ENCODE results near the gene ECSCR. TPM values are rescaled to one million over a fixed set of nuclear protein-coding genes. Genes with fewer than 3 reads are reported as not detected.

The ECSCR gene
- total RNA-seq, result 0.33 and 1.2 TPM in 2 replicates

GRCh38 chr5:139462586-139463276 is at the start of gene ECSCR:
Gene ECSCR, minus strand, starts transcription at chr5:139462743. Its CDS starts 73 bp downstream, at chr5:139462670.

GRCh38 chr5:139482050-139482889 is 19.7 kb upstream of the ECSCR start, which contains the start of gene STING1:
Gene STING1, minus strand, starts transcription at chr5:139482758. Its CDS starts 1,054 bp downstream, at chr5:139481704.

DNA sequence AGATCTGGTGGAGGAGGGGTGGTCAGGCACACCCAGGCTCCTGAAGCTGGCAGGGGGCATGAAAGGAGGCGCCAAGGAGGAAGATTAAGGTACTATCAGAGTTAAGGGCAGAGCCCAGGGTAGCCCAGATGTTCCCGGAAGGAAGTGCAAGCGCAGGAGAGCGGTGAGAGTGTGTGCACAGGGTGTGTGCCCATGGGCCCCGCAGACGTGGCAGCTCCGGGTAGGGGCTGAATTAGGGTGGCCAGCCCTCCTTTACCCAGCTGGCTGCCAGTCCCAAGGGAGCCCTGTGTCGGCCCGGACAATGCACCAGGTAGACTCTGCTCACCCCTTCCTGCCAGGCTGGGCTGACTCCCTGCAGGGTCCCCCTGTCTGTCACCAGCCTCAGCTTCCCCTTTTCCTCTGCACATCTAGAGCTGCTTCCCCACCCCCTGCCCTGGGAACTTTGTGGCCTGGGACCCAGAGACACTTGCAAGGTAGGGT is 8.3 kb upstream of the ECSCR start, which contains the start of gene SMIM33:
Gene SMIM33, plus strand, starts transcription at position 184 of the 480 bp plus-strand sequence. Its CDS starts 118 bp downstream, at position 302.

DNA sequence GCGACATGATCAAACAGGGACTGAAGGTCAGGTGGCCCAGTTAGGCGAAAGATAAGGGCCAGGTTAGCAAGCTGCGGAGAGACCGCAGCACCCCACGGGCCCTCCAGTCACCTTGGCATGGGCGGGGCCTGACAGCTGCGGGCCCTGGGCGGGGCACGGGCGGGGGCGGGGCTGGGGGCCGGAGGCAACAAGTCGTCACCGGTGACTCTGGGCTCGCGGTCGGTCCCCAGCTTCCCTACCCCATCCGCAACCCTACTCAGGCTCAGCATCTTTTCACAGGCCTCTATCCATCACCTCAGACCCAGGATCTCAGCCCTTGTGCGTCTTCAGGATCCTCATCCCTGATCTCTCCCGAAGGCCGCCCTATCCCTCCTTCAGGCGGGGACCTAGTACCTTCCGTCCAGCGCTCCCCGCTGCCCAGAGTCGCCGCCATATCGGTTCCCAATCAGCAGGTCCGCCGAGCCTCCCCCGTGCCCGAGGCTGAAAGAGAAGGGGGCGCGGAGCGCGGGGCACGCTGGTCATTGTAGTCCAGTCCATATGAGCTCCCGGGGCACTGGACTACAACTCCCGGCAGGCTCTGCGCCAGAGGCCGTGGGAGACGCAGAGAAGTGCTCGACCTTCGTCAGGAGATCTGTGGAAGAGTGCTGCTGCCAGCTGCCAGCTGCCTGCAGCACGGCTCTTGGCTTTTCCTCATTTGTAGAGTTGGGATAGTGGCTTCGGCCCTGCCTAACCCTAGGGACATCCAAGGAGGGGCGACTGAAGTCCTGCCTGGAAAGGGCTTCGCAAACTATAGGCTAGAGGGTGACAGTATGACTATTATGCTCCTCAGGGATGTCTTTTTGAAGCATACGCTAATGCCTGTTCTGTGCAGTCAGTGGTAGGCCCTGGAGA is 23.3 kb downstream of the ECSCR start, which contains the start of gene DNAJC18:
Gene DNAJC18, minus strand, starts transcription at position 513 of the 891 bp plus-strand sequence. Its CDS starts 80 bp downstream, at position 433.

GRCh38 chr5:139403787-139404483 is 58.6 kb downstream of the ECSCR start, which contains the start of gene SPATA24:
Gene SPATA24, minus strand, starts transcription at chr5:139404089. Its CDS starts 29 bp downstream, at chr5:139404060.

Other genes starting within 250 kb of the ECSCR start
- gene MATR3, start 169.0 kb downstream of the ECSCR start, total RNA-seq, result 196 and 339 TPM in 2 replicates
- gene PAIP2, start 120.9 kb downstream of the ECSCR start, total RNA-seq, result 47.8 and 77.2 TPM in 2 replicates
- gene SLC23A1, start 79.4 kb downstream of the ECSCR start, total RNA-seq, result 0.50 TPM in 1 of 2 replicates, not detected in the other
- gene MZB1, start 72.8 kb downstream of the ECSCR start, total RNA-seq, result not detected in 2 replicates
- gene PROB1, start 67.6 kb downstream of the ECSCR start, total RNA-seq, result 1.2 and 2.6 TPM in 2 replicates
- 2.5 and 10.9 TPM in 2 replicates for gene SPATA24, start 58.7 kb downstream of the ECSCR start, total RNA-seq
- gene DNAJC18, start 23.2 kb downstream of the ECSCR start, total RNA-seq, result 10.9 and 12.4 TPM in 2 replicates
- gene SMIM33, start 8.3 kb upstream of the ECSCR start, total RNA-seq, result not detected in 2 replicates
- gene STING1, start 20.0 kb upstream of the ECSCR start, total RNA-seq, result 58.9 and 67.6 TPM in 2 replicates
- 50.0 and 61.2 TPM in 2 replicates for gene UBE2D2, start 98.6 kb upstream of the ECSCR start, total RNA-seq
- gene CXXC5, start 185.6 kb upstream of the ECSCR start, total RNA-seq, result 57.9 and 140 TPM in 2 replicates